IMR-90 (cell line): ENCODE results near the gene PTGDR. TPM values are rescaled to one million over a fixed set of nuclear protein-coding genes. Genes with fewer than 3 reads are reported as not detected.

Experiments
- ATAC-seq: fragments of 200-7000 bp; cut with Tn5 transposase; 2 replicates; pipeline ENCODE4 v1.9.1; 2020; ENCODE audit warnings: low read depth, mild to moderate bottlenecking, moderate library complexity
- BruUV-seq: library from RNA; stranded (reverse); fragments of 400-500 nt; replicated peaks from 2 replicates; lab custom pipeline; 2021; lab: Mats Ljungman, UMichigan
- CTCF ChIA-PET: fragments of 300-600 bp; formaldehyde crosslinking; extraction: SDS; loops from one replicate; lab custom pipeline; 2021; ENCODE audit warnings: antibody characterized with exemption; lab: Yijun Ruan, JAX
- POLR2A ChIA-PET: fragments of 300-600 bp; sonication (Branson Sonifier 250); formaldehyde crosslinking; loops from one replicate; lab custom pipeline; 2022; ENCODE audit warnings: antibody characterized with exemption; ENCODE audit not compliant: unreplicated experiment; lab: Charles Lee
- DNase-seq: peaks from one replicate; pipeline ENCODE4 v3.0.0; 2013
- H2AFZ ChIP-seq: replicated peaks from 2 replicates; pipeline ENCODE3; 2013; ENCODE audit warnings: low read length, mild to moderate bottlenecking; ENCODE audit not compliant: poor library complexity
- H2AK5ac ChIP-seq: 2 replicates; pipeline ENCODE4 v1.6.1; 2013; ENCODE audit warnings: low read depth, low read length, inconsistent platforms
- H2AK9ac ChIP-seq: replicated peaks from 2 replicates; pipeline ENCODE3; 2013; ENCODE audit warnings: mild to moderate bottlenecking, low read depth, low read length, moderate library complexity; ENCODE audit not compliant: poor library complexity
- H2BK120ac ChIP-seq: 2 replicates; pipeline ENCODE4 v1.6.1; 2013; ENCODE audit warnings: low read depth, low read length, inconsistent platforms
- H2BK15ac ChIP-seq: 3 replicates; pipeline ENCODE4 v1.6.1; 2013; ENCODE audit warnings: low read depth, low read length, inconsistent platforms
- H2BK20ac ChIP-seq: 2 replicates; pipeline ENCODE4 v1.6.1; 2013; ENCODE audit warnings: low read depth, mild to moderate bottlenecking, inconsistent platforms, low read length, moderate library complexity
- H2BK5ac ChIP-seq: 2 replicates; pipeline ENCODE4 v1.6.1; 2013; ENCODE audit warnings: mild to moderate bottlenecking, low read depth, low read length, inconsistent platforms; ENCODE audit not compliant: poor library complexity, severe bottlenecking
- H3K14ac ChIP-seq: replicated peaks from 2 replicates; pipeline ENCODE4 v1.6.1; 2013; ENCODE audit warnings: low read depth, low read length, inconsistent platforms
- H3K18ac ChIP-seq: 2 replicates; pipeline ENCODE4 v1.6.1; 2013; ENCODE audit warnings: low read depth, low read length, control low read depth
- H3K23ac ChIP-seq: 2 replicates; pipeline ENCODE4 v1.6.1; 2013; ENCODE audit warnings: low read depth, low read length, inconsistent platforms
- H3K27ac ChIP-seq: 2 replicates; pipeline ENCODE4 v1.5.1; 2013; ENCODE audit warnings: mild to moderate bottlenecking, control low read depth, low read length; ENCODE audit not compliant: insufficient read depth
- H3K27me3 ChIP-seq: 2 replicates; pipeline ENCODE4 v1.6.1; 2013; ENCODE audit warnings: low read length; ENCODE audit not compliant: control insufficient read depth, insufficient read depth
- H3K36me3 ChIP-seq: 2 replicates; pipeline ENCODE4 v1.6.1; 2013; ENCODE audit warnings: low read length, mixed read lengths; ENCODE audit not compliant: control insufficient read depth, insufficient read depth
- H3K4ac ChIP-seq: 2 replicates; pipeline ENCODE4 v1.6.1; 2013; ENCODE audit warnings: low read depth, low read length, inconsistent platforms
- H3K4me1 ChIP-seq: 2 replicates; pipeline ENCODE4 v1.6.1; 2013; ENCODE audit warnings: low read length, mixed read lengths; ENCODE audit not compliant: control insufficient read depth, insufficient read depth
- H3K4me2 ChIP-seq: 2 replicates; pipeline ENCODE4 v1.6.1; 2013; ENCODE audit warnings: low read depth, mild to moderate bottlenecking, control low read depth, low read length, moderate library complexity
- H3K4me3 ChIP-seq: 2 replicates; pipeline ENCODE4 v1.5.1; 2013; ENCODE audit warnings: low read depth, mild to moderate bottlenecking, control low read depth, low read length, moderate library complexity; ENCODE audit not compliant: insufficient read depth
- H3K56ac ChIP-seq: 2 replicates; pipeline ENCODE4 v1.6.1; 2013; ENCODE audit warnings: low read length, inconsistent platforms; ENCODE audit not compliant: insufficient read depth; ENCODE audit errors: extremely low read depth
- H3K79me1 ChIP-seq, 2 experiments: 2 replicates each; pipeline ENCODE4 v1.6.1; 2013; ENCODE audit warnings: low read length in 2 of 2, inconsistent platforms in 1 of 2, low read depth in 1 of 2
- H3K9ac ChIP-seq: 2 replicates; pipeline ENCODE4 v1.6.1; 2013; ENCODE audit warnings: low read depth, low read length, control low read depth
- H3K9me1 ChIP-seq: 2 replicates; pipeline ENCODE4 v1.6.1; 2013; ENCODE audit warnings: low read length, inconsistent platforms; ENCODE audit not compliant: insufficient read depth
- H3K9me3 ChIP-seq: 2 replicates; pipeline ENCODE4 v1.6.1; 2013; ENCODE audit warnings: low read length; ENCODE audit not compliant: control insufficient read depth, insufficient read depth
- H4K20me1 ChIP-seq: 2 replicates; pipeline ENCODE4 v1.6.1; 2013; ENCODE audit warnings: low read length, inconsistent platforms; ENCODE audit not compliant: insufficient read depth
- H4K5ac ChIP-seq: 2 replicates; pipeline ENCODE4 v1.6.1; 2013; ENCODE audit warnings: mild to moderate bottlenecking, low read depth, low read length, control low read depth
- H4K8ac ChIP-seq, 2 experiments: 2 replicates each; pipeline ENCODE4 v1.6.1; 2013; ENCODE audit warnings: low read depth in 2 of 2, low read length in 2 of 2, control low read depth in 1 of 2, inconsistent platforms in 1 of 2
- H4K91ac ChIP-seq: 2 replicates; pipeline ENCODE4 v1.6.1; 2013; ENCODE audit warnings: low read depth, low read length, inconsistent platforms; ENCODE audit not compliant: insufficient read depth
- MAFK ChIP-seq: IDR thresholded peaks from 2 replicates; pipeline ENCODE4 v1.6.1; 2012; ENCODE audit warnings: low read depth, low read length, improper control_type of control experiment
- MAZ ChIP-seq: IDR thresholded peaks from 2 replicates; pipeline ENCODE4 v1.6.1; 2012; ENCODE audit warnings: low read depth, mild to moderate bottlenecking, low read length, improper control_type of control experiment, moderate library complexity, borderline replicate concordance
- NFE2L2 ChIP-seq: fragments of 150-350 bp; IDR thresholded peaks from 2 replicates; pipeline ENCODE4 v1.6.1; 2016; ENCODE audit warnings: low read depth, mild to moderate bottlenecking, low read length
- POLR2A ChIP-seq: IDR thresholded peaks from 2 replicates; pipeline ENCODE4 v1.6.1; 2012; ENCODE audit warnings: mild to moderate bottlenecking, low read depth, low read length
- RCOR1 ChIP-seq: IDR thresholded peaks from 2 replicates; pipeline ENCODE4 v1.6.1; 2012; ENCODE audit warnings: mild to moderate bottlenecking, low read length, improper control_type of control experiment; ENCODE audit not compliant: insufficient replicate concordance
- RFX5 ChIP-seq: IDR thresholded peaks from 2 replicates; pipeline ENCODE4 v1.8.0; 2012; ENCODE audit warnings: low read depth, mild to moderate bottlenecking, low read length, moderate library complexity
- WGBS, 2 experiments: methylation state at CpG; one replicate each; pipeline versions ENCODE4 v1.1.5 to v1.1.7; 2013; ENCODE audit warnings: missing lambda C conversion rate in 2 of 2; ENCODE audit not compliant: insufficient read length in 1 of 2; ENCODE audit errors: extremely low coverage in 2 of 2; 5-methylcytosine and 5-hydroxymethylcytosine counted together
- dilution Hi-C: fragments of 300-500 bp; cut with HindIII; formaldehyde crosslinking; loops from one replicate; pipeline ENCODE4 v1.14.3; 2018; ENCODE audit warnings: low sequenced_read_pairs; ENCODE audit not compliant: unreplicated experiment
- in situ Hi-C: fragments of 300-500 bp; cut with MboI; formaldehyde crosslinking; loops from 3 replicates; pipeline ENCODE4 v1.14.3; 2019; ENCODE audit warnings: low sequenced_read_pairs, inconsistent platforms, mixed read lengths
- intact Hi-C: fragments of 100-400 bp; cut with micrococcal nuclease; formaldehyde crosslinking; loops from 2 replicates; pipeline ENCODE4 v1.10.0; 2022
- polyA plus RNA-seq, 3 experiments: library from polyadenylated mRNA; depleted of rRNA; stranded (reverse); fragments of >200 nt; gene quantifications; 2 replicates each; pipeline ENCODE4 v1.2.3, GENCODE V29; 2012; ENCODE audit warnings: low replicate concordance in 1 of 3
- total RNA-seq: library from RNA; depleted of rRNA; stranded (reverse); fragments of >200 nt; gene quantifications from 2 replicates; pipeline ENCODE4 v1.2.3, GENCODE V29; 2012
- TF ChIP-seq, protein P1 (sequence below): conservative IDR thresholded peaks from 2 replicates; pipeline ENCODE4 v1.5.1; 2012; ENCODE audit warnings: mild to moderate bottlenecking, low read depth, low read length, improper control_type of control experiment
- TF ChIP-seq, protein P2 (sequence below): fragments of 150-350 bp; IDR thresholded peaks from 2 replicates; pipeline ENCODE4 v1.6.1; 2016; ENCODE audit warnings: low read depth, mild to moderate bottlenecking, low read length, moderate library complexity, borderline replicate concordance

The PTGDR gene
- total and polyA plus RNA-seq, 2 of the 4 experiments (the other 2 are of a cell fraction) = not detected

DNA sequence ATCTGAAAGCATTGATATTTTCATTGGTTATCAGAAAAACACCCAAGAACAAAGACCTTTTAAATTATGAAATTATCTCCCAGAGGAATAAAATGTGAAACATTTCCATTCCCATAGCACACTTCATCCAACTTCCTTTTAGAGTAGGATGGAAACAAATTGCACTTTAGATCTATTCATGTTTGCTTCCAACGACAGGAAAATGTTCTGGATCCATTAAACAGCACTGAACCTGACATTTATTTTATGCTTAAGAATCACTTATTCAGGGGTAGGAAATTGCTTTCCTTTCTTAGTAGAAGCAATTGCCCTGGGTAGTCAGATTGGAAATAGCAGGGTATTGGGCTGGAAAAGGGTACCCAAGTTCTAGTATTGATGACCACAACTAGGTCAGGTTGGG lies 28.8 kb upstream of the PTGDR start:
- Histone ChIP-seq H3K79me1 (no peaks in the 10 kb centered on the region), H3K18ac (no peak overlapping the region), H4K20me1 (no peaks in the 10 kb centered on the region; the same call in 1 of the 2 replicates), H2AK9ac (no peak overlapping the region), H3K23ac (no peak overlapping the region), H2BK120ac (no peak overlapping the region), H3K4me3 (no peak overlapping the region), H2AFZ (no peak overlapping the region), H3K9me1 (peaks cover 7% of the 10 kb centered on the region; the same call in 1 of the 2 replicates), H2BK5ac (no peak overlapping the region), H2BK15ac (no peak overlapping the region), H4K5ac (no peak overlapping the region), H3K36me3 (no peaks in the 10 kb centered on the region), H2BK20ac (no peak overlapping the region), H3K56ac (no peak overlapping the region), H3K9ac (no peak overlapping the region), H4K91ac (no peak overlapping the region), H2AK5ac (no peak overlapping the region), H3K4me1 (peaks cover 5% of the 10 kb centered on the region), H3K9me3 (no peaks in the 10 kb centered on the region), H3K4ac (no peak overlapping the region), H3K14ac (no peak overlapping the region), H3K4me2 (no peak overlapping the region), H3K27me3 (no peaks in the 10 kb centered on the region; the same call in 1 of the 2 replicates), H3K27ac (no peak overlapping the region), H4K8ac (no peak overlapping the region)
- ChIA-PET CTCF (no interaction called here), POLR2A (no interaction called here)
- dilution Hi-C loops (no loop called here), in situ Hi-C loops (no loop called here), intact Hi-C loops (no loop called here)
- no peak for ATAC-seq
- WGBS, 2 experiments = no CpG with 5 or more reads among the region's 1 CpG
- no peak for TF ChIP-seq MAFK
- no peak for TF ChIP-seq RCOR1
- TF ChIP-seq NFE2L2 = no peak
- TF ChIP-seq, protein P1, sequence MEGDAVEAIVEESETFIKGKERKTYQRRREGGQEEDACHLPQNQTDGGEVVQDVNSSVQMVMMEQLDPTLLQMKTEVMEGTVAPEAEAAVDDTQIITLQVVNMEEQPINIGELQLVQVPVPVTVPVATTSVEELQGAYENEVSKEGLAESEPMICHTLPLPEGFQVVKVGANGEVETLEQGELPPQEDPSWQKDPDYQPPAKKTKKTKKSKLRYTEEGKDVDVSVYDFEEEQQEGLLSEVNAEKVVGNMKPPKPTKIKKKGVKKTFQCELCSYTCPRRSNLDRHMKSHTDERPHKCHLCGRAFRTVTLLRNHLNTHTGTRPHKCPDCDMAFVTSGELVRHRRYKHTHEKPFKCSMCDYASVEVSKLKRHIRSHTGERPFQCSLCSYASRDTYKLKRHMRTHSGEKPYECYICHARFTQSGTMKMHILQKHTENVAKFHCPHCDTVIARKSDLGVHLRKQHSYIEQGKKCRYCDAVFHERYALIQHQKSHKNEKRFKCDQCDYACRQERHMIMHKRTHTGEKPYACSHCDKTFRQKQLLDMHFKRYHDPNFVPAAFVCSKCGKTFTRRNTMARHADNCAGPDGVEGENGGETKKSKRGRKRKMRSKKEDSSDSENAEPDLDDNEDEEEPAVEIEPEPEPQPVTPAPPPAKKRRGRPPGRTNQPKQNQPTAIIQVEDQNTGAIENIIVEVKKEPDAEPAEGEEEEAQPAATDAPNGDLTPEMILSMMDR = no peak
- TF ChIP-seq MAZ = no peak
- TF ChIP-seq POLR2A = no peak
- TF ChIP-seq, protein P2, sequence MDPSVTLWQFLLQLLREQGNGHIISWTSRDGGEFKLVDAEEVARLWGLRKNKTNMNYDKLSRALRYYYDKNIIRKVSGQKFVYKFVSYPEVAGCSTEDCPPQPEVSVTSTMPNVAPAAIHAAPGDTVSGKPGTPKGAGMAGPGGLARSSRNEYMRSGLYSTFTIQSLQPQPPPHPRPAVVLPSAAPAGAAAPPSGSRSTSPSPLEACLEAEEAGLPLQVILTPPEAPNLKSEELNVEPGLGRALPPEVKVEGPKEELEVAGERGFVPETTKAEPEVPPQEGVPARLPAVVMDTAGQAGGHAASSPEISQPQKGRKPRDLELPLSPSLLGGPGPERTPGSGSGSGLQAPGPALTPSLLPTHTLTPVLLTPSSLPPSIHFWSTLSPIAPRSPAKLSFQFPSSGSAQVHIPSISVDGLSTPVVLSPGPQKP = no peak
- TF ChIP-seq RFX5 = no peak
- no peak for DNase-seq
- no TSS peak for BruUV-seq
